Measurements from ENCODE around the gene HOXA9.

The HOXA9 gene

DNA sequence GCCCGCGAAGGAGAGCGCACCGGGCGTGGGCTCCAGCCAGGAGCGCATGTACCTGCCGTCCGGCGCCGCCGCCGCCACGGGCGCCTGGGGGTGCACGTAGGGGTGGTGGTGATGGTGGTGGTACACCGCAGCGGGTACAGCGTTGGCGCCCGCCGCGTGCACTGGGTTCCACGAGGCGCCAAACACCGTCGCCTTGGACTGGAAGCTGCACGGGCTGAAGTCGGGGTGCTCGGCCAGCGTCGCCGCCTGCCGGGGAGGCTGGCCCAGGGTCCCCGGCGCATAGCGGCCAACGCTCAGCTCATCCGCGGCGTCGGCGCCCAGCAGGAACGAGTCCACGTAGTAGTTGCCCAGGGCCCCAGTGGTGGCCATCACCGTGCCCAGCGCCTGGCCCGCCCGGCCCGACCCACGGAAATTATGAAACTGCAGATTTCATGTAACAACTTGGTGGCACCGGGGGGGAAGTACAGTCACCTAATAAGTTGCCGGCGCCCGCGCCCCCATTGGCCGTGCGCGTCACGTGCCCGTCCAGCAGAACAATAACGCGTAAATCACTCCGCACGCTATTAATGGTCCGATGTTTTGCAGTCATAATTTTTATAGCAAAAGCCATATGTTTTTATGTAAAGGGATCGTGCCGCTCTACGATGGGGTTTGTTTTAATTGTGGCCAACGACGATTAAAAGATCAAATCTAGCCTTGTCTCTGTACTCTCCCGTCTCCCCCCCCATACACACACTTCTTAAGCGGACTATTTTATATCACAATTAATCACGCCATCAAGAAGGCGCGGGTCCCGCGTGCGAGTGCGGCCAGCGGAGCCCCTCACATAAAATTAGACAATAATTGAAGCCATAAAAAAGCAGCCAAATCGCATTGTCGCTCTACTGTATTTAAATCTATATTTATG is at the start of gene HOXA9:
Gene HOXA9, minus strand, starts transcription at position 449 of the 907 bp plus-strand sequence. Its CDS starts 80 bp downstream, at position 369.
- DNase-seq (ENCODE audit: low spot score): no peak

DNA sequence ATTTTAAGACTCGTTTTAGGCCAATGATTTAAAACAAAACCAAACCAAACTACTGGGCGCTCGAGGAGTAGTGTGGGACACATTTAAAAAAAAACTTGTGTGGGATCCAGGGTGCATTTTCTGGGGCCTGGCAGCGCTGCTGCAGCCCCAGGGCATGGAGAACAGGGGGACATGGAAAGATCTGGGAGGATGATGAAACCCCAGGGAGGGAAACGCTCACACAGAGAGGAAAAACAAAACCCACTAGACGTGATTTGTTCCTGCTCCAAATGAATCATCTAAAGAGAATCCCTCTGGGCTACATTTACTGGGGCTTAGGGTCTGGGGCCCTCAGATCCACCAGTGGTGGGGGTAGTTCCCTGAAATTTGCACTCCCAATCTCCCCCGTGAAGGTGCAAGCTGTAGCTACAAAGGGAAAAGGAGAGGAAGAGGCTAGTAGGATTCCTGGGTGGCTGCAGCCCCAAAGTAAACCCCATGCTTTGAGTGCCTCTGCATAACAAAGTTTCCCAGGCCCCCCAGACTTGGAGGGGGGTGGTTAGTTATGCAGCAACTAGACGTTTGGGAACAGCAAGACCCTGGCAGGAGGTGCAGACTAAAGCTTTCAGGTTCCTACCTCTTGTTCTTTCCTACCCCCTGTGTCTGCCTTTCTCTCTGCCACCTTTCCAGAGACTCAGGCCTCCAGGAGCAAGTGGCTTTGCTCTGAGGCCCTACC is 49.1 kb upstream of the HOXA9 start:
- no peak for DNase-seq (ENCODE audit: low spot score)

DNA sequence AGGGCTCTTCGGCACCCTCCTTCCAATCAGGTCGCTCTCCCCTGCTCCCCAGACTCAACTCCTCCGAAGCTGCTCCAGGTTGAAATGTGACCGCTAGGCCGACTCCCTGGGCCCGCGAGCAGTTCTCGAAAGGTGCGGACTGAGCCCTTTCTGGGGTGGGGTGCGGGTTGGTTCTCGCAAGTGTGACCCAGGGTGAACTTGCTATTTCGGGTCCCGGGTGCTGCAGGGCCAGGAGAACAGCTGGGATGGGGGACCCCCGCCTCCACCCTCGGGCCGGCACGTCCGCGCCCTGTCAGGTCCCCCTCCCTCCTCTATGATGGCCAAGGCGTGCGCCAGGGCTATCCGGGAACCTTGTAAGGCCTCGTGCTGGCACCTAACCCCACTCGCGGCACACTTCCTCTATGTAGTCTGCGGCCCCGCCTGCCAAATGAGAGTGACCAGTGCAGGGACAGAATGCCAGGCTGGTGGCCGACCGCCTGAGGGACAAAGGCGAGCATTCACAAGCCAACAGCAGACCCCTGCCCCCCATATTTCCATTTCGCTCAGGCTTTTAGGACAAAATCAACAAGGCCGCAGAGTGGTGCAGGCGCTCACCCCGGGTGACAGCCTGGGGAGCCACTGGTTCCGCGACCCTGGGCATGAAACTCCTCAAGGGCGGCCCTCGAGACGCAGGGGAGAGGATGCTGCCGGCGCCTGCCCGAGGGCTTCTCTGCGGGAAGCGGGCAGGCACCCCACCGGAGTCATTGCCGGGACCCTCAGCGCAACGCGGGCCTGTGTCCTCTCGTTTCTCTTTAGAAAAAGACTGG is 48.3 kb upstream of the HOXA9 start:
- DNase-seq (ENCODE audit: low spot score): no peak

DNA sequence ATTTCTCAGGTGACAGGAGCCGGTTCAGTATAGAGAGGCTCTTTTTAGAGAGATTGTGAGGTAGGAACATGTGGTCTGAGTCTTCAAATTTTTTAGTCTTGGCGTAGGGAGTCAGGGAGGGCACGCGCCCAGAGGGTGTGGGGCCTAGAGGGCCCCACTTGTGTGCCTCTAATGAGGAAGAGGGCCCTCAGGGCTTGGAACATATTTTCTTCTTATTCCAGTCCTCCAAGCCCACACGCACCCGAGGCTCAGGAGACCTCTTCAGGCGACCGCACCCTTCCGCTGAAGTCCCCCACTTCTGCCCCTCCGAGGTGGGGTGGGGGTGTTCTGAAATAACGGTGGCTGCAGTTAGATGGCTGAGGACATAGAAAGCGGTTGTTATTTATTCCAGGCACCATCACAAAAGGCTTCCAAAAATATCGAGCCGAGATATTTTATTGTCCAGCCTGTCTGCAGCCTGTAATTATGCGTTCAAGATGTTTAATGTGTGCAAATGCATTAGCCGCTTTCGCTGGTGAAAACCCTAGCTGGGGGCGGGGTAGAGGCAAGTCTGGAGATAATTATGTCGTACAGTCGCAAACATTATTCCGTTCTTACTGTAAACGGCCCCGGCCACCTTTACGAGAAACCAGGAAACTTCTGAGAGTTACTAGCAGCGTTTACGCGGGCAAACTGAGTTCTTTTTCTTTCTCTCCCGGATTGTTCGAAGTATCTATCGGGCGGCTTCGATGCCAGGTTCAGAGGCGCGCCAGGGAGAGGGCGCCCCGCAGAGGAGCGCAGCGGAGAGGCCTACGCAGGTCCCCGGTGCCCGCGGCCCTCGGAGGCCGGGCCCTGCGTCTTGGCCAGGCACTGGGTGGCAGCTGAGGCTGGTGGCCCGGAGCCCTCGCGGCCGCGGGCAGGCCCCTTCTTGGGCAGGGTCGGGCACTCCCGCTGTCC is 47.4 kb upstream of the HOXA9 start:
- DNase-seq (ENCODE audit: low spot score): no peak

DNA sequence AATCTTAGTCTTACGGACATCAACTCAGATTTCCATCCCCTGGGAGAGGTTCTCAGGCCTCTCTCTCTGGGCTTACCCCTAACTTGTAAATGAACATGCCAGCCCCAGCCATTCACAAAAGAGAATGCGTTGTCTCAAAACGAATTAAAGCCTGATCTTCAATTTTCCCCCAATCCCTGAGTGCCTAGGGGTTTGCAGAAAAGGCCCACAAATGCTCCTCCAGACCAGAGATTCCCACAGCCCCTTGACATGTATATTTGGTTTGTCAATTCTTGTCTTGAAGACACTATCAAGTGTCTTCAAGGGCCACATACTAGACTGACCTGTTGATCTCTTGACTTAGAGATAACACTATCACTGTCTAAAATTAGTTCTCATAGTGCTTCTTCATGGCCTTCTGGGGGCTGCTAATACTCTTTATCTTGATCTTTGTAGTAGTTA is 46.4 kb upstream of the HOXA9 start:
- DNase-seq (ENCODE audit: low spot score): no peak

DNA sequence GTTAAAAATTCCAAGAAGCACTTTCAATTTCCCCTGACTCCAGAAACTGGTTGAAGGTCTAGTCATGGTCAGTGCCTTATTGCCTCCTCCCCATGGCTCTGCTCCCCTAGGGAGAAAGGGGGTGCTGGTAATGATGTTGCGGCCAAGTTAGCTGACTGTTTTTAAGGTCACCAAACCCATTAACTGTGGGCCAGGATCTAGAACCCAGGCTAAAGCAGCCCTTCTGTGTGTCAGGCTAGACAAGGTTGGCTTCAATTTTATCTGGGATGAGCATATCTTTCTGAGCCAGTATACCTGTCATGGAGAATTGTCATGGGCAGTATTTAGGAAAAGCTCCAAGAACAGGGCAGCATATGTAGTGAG is 45.7 kb upstream of the HOXA9 start:
- no peak for DNase-seq (ENCODE audit: low spot score)

DNA sequence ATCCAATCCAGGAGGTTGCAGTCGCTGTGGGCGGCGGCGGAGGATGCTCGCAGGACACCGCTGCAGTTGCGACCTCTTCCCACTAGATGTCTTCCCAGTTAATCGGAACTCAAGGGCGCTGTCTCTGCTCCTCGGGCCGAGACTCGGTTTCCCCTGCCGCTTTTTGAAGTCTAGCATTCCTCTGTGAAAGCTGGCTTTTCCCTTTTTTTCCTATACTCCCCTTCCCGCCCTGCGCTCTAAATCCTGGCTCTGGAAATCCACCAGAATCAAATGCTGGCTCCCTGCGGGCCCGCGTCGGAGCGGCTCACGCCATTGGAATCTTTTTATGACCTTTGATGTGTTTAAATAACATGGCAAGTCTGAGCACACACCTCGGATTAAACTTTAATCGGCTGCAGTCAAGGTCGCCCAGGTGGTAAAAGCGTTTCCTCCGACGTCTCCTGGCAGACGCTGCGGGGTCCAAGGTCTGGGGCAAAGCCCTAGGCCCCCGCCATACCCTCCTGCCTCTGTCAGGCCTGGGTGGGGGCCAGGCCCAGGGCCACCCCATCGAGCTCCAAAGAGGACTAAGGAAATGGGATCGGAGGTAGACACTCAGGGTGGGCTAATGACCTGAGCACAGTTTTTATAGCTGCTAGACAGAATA is 45.2 kb upstream of the HOXA9 start:
- no peak for DNase-seq (ENCODE audit: low spot score)

DNA sequence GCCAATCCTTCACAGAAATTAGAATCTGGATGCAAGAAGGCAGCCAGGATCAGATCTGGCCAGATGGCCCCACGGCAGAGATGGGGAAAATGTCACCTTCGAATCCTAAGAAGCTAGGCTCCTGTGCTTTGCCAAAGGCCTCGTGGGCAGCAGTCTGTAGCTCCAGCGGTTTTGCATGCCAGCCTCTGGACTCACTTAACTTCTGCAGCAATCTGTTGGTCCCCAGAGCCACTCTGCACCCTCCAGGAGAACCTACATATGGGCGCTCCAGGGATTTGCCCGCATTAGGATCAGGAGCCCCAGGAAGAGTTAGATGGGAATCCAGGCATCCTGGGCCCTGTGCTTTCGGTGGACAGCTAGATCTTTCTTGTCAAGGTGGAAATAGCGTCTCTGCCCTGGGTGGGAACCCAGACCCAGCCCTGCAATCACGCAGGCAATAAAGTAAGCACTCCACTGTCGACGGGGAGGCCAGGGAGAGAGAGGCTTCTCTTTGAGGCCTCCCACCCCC is 44.6 kb upstream of the HOXA9 start:
- no peak for DNase-seq (ENCODE audit: low spot score)

DNA sequence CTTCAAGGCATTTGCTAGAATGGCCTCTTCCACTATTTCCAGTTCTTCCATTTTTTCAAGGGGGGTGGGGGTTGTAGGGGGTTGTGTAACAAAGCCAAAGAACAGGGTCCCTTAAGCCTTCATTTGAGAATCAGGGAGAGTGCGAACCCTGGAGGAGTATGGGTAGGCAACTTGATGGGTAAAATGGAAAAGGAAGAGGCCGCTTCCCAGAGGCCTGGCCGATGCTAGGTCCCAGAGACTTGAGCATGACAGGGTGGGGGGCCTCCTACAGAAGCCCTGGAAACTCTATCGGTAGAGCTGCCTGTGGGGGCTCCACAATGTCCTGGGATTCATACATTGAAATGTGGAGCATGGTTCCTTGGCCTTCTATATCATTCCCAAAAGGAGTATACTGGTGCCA is 43.7 kb upstream of the HOXA9 start:
- DNase-seq (ENCODE audit: low spot score): no peak

DNA sequence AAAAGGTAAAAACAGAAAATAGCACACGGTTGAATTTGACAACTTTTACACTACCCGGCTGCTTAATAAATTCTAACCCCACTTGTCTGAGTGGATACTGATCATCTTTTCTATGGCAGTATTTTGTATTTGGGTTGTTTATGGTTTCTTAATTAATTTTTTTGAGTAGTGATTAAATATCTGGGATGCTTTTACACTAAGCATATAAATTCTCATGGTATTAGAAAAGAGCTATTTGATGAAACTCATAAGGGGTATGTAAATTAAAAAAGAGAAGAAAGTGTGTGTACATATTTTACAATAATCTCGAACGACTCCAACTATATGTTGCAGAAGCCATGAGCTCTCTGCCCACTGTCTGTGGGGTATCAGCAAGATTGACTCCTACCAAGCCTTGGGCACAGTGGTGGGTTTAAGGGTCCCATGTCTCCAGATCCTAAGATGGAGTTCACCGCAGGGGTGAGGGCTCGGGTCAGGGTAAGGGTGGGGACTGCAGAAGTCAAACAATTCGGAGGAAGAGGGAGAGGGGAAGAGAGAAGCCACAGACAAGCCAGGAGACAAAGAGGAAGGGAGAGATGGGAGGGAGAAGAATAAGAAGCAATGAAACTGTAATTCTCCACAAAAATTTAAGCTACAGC is 42.1 kb upstream of the HOXA9 start:
- DNase-seq (ENCODE audit: low spot score): no peak

DNA sequence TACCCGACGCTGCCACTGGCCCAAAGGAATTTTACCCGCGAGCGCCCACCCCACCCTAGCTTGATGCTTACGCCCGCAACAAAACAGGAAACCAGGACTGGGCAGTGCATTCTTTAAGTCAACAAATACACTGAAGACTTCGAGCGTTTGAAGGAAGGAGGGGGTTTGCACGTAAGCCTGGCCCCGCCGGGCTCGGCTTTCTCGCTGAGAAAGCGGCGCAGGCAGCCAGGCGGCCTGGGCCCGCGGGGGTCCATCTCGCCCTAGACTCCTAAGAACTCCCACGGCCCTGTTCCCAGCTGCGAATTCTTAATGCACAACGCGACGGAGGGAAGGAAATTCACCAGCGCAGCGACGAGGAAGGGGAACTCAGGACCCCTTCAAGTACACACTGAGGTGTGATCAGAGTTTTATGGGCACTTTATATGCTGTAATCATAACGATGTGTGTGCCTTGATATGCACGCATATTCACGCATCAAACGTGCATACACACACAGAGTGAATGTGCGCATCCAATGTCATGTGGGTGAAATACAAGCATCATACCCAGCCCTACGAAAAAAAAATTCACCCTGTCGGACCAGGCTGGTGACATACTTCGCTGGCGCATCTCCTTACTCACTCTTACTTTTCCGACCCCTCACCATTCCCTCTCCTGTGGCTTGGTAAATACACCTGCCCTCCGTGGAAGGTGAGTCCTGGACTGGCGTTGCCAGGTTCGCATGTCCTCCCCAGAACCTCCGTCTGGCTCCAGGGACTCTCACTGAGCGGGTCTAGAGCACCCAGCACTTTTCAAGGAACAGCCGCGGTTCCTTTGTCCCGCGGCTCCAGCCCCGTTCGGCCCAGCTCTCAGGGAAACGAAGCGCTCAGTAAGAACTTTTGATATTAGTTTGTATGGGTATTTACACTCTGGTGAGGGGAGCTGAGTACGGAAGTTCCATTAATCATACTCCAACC is 40.3 kb upstream of the HOXA9 start:
- DNase-seq (ENCODE audit: low spot score): no peak

DNA sequence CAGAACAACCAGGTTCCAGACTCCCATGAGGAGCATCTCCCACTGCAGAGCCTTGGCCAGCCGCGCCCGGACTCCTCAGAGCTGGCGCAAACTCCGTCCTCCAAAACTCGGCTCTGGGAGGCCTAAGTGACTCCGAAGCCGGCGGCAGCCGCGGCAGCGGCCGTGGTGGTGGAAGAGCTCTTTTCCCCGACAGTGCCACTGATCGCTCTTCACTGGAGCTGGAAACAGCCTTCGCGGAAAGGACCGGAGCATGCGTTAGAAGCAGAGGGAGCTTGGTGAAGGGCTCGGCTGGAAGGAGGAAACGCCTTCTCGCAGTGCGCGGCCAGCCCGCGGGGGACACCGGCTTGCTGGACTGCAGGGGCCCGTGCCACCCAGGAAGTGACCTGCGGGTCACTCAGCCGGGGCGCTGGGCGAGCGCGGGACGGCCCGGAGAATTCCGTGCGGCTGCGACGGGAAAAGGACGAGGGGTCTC is 39.5 kb upstream of the HOXA9 start:
- DNase-seq (ENCODE audit: low spot score): no peak

DNA sequence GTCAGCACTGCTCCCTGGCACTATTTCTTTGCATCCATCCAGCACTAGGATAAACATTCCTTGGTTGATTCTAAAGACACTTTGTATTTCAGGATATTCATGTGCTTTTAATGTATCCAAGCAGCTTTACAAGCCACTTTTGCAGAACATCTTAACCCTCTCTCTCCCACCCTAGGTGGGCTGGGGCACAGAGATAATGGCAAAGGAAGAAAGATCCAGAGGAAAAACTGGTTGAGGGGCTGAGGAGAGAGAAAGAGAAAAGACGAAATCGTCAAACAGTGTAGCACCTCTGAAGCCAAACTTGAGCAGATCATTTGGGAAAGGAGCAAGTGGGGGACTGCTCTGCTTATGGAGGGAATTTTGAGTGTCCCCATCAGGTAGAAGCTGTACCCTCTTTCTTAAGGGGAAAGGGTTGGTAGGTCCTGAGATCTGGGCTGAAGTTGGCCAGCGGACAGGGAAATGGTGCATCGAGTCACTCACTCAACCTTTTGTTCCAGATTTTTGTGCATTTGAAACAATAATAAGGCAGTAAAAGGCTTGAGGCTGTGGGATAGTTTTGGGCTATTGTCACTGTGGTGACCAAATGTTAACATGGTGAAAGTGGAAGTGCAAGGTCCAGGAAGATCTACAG is 38.7 kb upstream of the HOXA9 start:
- DNase-seq (ENCODE audit: low spot score): no peak

DNA sequence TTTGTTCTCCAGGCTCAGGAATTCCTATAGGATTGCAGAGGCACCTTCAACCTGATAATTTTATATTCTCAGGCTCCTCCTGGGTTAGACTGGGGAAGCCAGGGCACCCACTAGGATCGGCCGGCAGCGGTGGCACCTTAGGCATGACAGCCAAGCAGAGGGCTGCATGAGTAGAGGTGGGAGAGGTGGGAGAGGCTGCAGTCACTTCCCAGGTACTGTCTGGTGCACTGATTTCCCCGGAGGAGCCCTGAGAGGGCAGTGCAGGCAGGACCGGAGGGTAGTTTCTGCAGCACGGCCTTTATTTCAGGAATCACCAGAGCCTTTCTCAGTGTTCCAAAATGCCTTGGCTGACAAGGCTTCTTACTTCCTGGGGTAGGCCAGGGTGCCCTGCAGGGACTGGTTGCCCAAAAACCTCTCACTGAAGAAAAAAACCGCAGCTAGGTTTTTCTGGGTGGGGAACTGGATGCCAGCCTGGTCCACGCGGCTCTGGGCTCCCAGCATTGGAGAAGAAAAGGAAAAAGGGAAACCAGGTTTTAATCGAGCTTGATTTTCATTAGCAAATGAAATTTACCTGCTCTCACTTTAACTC is 38.1 kb upstream of the HOXA9 start:
- DNase-seq (ENCODE audit: low spot score): no peak

DNA sequence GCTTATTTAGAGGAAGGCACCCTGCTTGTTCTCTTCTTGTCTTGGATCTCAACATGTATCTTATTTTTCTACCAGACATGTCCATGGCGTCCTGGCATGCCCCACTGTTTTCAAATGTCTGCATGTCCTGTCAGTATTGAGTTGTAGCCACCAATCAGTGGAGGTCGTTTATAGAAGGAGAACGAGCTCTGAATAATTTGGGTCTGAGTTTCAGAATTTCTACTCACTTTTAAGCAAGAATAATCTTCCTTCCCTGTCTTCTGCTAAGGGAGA is 37.5 kb upstream of the HOXA9 start:
- no peak for DNase-seq (ENCODE audit: low spot score)

DNA sequence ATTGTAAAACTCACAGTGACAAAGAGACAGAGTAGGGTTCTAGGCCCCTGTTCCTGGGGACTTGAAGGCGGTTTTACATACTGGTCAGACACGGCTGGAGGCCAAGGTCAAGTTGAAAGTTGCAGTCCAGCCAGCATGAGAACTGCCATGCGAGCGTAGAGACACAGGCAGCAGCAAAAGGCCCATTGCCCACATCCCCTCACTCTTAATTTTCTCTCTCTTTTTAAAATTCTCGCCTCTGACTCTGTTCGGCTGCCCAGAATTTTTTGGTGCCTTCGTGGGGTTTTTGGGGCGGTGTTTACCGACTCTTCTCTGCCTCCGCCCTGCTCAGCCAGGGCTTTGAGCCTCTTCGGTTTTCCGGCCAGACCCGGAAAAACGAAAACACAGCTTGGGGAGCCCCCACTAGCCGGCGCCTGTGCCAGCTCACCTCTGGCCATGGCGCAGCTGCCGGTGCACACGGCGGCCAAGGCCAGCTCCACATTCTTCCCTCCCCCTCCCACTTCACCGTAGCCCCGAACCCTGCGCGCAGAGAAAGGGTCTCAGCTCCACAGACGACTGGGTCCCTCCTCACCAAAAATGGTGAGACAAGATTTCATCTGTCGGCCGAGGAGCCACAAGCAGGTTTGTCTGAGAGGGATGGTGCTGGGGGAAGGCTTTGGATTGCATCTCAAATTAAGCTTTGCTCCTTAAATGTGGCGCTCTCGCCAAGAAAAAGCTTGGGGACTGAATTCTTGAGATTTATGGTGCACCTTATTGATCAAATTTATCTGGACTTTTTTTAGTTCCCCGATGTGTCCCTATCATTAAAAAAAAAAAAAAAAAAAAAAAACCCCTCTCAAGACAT is 36.9 kb upstream of the HOXA9 start:
- no peak for DNase-seq (ENCODE audit: low spot score)

DNA sequence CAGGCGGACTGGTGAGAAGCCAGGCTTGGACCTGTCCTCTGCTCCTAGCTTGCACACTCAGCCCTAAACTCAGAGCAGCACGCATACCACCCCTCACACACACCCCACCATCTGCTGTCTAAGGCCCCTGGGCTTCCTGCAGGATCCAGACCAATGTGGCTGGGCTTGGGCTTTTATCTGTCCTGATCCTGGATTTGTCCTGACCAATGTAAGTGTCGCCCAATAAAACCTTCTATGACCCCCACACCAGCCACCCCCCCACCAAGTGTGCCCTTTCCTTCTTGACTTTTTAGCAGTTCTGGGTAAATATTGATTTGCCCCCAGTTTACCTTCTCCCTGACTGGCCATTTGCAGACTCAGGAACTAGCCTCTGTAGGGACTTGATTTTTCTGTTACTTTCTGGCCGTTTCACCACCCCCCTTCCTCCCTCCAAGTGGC is 36.3 kb upstream of the HOXA9 start:
- no peak for DNase-seq (ENCODE audit: low spot score)

Data from hematopoietic multipotent progenitor cell treated with erythropoietin and hydrocortisone succinate and interleukin-3 and kit ligand, for 15 days (in vitro differentiated cells).